Gastroesophageal sphincter (tissue), 3 donors: Measurements from ENCODE around the gene RNF208.

Experiments
- CTCF ChIP-seq, 4 experiments: fragments of 200-600 bp in 2 of 4; fragments of 450-650 bp in 2 of 4; sonication (generic) in 1 of 4; IDR thresholded peaks; one replicate each; pipeline ENCODE4 v1.5.1; 2017 to 2019; ENCODE audit warnings: antibody characterized with exemption in 4 of 4, mild to moderate bottlenecking in 2 of 4, moderate library complexity in 2 of 4
- POLR2A ChIP-seq, 2 donors: fragments of 450-650 bp; IDR thresholded peaks; one replicate each; pipeline ENCODE4 v1.6.1; 2017; ENCODE audit warnings: antibody characterized with exemption in 2 of 2, mild to moderate bottlenecking in 2 of 2, moderate library complexity in 1 of 2

- TF ChIP-seq POLR2A (IDR thresholded peaks at IDR 0.05) (no peak), CTCF (IDR thresholded peaks at IDR 0.05) (no peak)
Measured at GRCh38 chr9:137237759-137238726, 16.0 kb upstream of the RNF208 start.
